Esophagus muscularis mucosa (tissue), 3 donors: ENCODE measurements around the gene PPY.

Source experiments
- CTCF ChIP-seq, 3 experiments: fragments of 200-600 bp in 2 of 3; fragments of 450-650 bp in 1 of 3; sonication (generic) in 2 of 3; IDR thresholded peaks; one replicate each; pipeline ENCODE4 v1.5.1; 2017 to 2019; ENCODE audit warnings: antibody characterized with exemption in 3 of 3, mild to moderate bottlenecking in 2 of 3, moderate library complexity in 1 of 3
- POLR2A ChIP-seq: fragments of 450-650 bp; IDR thresholded peaks from one replicate; pipeline ENCODE4 v1.6.1; 2017; ENCODE audit warnings: antibody characterized with exemption, moderate library complexity, mild to moderate bottlenecking, low read depth
- POLR2AphosphoS5 ChIP-seq, 2 donors: sonication (generic); formaldehyde crosslinking; IDR thresholded peaks; one replicate each; pipeline ENCODE4 v1.6.1; 2017; ENCODE audit warnings: antibody characterized with exemption in 2 of 2

- TF ChIP-seq CTCF (IDR thresholded peaks at IDR 0.05) (no peak), POLR2AphosphoS5 (IDR thresholded peaks at IDR 0.05) (no peak), POLR2A (no peak)
Measured at GRCh38 chr17:43970366-43970765, 28.1 kb upstream of the PPY start.
